ENCODE measurements around the gene PI4K2B.
"Not testable (repeated sequence)": the region's sequence is repeated elsewhere in the genome, so short reads cannot be mapped to it uniquely, and the experiment has no call there.

PI4K2B gene

DNA sequence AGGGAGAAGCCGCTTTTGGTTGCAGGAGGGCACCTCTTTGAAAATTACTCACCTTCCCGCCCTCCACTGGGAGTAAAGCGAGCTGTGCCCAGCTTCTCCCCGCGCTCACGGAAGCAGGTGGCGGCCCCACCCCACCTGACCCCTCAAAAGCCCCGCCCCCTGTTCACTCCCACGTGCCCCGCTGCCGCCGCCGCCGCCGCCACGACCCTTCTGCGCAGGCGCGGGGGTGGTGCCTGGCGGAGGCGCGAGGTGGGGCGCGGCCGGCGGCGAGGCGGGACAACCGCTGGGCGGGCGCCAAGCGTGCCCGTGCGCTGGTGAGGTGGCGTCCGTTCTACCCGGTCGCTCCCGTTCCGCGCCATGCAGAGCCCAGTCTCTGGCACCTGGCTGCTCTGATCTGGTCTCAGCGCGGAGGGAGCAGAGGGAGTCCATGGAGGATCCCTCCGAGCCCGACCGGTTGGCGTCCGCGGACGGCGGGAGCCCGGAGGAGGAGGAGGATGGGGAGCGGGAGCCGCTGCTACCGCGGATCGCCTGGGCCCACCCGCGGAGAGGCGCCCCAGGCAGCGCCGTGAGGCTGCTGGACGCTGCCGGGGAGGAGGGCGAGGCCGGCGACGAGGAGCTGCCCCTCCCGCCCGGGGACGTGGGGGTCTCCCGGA is at the start of gene PI4K2B:
Gene PI4K2B, plus strand, starts transcription at position 297 of the 653 bp plus-strand sequence. Its CDS starts 131 bp downstream, at position 428.
- peak; percentile 20 for DNase-seq

DNA sequence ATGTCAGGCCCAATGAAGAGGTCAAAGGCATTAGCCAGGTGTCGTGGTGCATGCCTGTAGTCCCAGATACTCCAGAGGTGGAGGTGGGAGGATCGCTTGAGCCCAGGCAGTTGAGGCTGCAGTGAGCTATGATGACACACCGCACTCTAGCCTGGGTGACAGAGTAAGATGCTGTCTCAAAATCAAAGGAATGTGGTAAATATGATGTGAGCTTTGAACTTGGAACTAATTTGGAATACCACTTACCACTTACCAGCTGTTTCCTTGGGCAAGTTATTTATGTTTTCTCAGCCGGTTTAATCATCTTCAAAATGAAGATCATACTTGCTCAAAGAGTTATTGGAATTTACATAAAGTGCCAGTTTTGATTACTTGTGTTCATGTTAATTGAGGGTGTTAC is 49.8 kb upstream of the PI4K2B start:
- no peak for DNase-seq

DNA sequence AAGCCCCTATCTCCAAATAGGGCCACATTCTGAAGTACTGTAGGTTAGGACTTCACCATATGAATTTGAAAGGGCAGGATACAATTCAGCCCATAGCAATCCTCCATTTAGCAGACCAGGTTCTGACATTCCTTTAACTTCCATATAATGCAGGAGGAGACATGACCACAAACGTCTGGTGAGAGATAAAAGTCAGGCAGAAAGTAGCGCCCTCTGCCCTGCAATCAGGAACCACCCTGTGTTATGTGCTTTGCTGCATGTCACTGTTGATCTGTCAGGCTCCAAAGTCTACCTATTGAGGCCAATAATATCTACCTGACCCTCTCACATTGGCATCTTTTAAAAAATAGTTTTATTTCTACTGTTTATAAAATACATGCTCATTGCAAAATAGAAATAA is 43.4 kb upstream of the PI4K2B start:
- DNase-seq = no peak

DNA sequence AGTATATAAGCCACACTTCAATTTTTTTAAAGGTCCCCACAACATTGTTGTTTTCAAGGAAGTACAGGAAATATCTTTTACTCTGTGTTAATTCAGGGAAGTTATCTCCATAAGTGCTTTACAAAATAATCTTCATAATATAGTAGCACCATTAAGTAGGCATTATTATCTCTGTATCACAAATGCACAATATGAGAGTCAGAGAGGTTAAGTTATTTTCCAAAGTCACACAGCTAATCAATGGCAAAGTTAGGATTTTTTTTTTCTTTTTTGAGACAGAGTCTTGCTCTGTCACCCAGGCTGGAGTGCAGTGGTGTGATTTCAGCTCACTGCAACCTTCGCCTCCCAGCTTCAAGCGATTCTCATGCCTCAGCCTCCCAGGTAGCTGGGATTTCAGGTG is 35.1 kb upstream of the PI4K2B start:
- DNase-seq = no peak

DNA sequence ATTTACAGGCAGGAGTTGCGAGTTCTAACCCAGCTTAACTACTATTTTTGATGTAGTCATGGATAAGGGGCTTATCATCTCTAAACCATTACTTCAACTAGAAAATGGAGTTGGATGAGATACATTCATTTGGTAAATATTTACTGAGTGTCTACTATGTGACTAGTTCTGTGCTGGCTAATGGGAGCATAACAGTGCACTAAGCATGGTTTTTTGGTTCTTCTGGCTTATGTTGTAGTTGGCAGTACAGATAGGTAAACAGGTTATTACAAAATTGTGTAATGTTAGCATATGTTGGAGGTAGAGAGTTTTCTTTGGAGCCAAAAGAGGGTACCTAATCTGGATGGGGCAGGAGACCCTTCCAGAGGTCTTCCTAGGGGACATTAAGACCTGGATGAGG is 25.8 kb upstream of the PI4K2B start:
- no peak for DNase-seq

DNA sequence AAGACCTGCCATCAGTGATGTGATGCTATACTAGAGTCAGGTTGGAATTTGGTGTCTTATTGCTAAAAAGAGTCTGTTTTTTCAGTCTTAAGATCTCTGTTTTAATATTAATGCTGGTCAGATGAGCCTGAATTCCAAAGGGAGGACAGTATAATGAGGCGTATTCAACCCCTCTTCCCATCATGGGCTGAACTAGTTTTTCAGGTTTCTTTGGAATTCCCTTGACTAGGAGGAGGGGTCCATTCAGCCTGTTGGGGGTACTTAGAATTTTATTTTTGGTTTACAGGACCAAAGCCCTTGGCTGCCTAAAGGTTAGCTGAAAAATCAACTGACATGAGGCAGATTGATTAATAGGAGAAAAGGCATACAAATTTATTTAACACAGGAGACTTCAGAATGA is 24.1 kb upstream of the PI4K2B start:
- no peak for DNase-seq

DNA sequence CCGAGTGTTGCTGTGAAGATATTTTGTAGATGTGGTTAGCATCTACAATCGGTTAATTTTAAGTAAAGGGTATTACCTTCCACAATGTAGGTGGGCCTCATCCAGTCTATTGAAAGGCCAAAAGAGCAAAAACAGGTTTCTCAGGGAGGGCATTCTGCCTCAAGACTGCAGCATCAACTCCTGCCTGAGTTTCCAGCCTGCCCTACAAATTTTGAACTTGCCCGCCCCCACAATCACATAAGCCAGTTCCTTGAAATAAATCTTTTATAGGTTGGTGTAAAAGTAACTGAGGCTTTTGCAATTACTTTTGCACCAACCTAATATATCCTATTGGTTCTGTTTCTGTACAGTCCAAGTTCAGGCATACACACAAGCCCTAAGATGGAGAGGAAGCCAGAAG is 22.1 kb upstream of the PI4K2B start:
- DNase-seq = no peak

DNA sequence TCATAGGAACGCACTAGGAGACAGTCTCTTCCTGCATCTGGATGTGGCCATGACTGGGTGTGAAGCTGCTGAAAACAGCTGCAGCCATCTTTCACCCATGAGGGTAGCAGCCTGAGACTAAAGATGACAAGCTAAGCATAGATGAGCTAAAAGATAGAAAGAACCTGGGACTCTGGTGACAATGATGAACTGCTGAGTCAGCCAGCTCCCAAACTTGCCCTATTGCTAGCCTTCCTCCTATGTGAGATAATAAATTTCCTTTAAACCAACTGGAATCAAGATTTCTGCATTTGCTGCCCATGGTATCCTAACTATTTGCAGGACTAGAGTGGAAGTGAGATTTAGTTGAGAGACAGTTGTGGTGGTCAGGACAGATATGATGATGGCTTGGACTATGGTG is 21.0 kb upstream of the PI4K2B start:
- DNase-seq = no peak

DNA sequence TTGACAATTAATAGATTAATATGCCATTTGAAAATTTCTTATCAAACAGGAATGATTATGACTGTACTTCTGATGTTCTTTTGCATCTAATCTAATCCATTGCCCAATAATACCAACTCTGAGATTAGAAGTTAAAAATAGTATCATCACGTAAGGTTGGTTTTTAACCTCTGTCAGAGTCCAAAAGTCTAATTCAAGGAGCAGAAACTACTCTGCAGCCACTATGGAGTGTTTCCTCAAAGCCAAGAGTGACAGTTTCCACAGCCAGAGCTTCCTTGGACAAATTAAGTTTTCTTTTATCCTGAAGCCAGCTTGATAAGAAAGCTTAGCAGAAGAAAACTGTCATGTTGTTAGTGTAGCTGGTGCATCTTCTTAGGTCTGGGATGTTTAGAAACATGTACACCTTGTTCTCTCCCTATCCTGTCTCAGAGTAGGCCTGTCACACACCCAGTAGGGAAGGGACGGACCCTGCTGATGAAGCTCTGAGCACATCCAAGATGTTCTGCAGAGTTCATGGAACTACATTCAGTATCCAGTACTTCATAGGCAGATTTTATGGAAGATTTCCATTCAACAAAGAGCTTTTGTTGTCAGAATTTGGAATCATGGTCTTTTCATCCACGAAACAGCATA is 20.4 kb upstream of the PI4K2B start:
- DNase-seq = no peak

DNA sequence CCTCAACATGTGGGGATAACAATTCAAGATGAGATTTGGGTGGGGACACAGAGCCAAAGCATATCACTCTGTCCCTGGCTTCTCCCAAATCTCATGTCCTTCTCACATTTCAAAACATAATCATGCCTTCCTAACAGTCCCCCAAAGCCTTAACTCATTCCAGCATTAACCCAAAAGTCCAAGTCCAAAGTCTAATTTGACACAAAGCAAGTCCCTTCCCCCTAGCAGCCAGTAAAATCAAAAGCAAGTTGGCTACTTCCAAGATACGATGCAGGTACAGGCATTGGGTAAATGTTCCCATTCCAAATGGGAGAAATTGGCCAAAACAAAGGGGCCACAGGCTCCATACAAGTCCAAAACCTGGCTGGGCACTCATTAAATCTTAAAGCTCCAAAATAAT is 19.1 kb upstream of the PI4K2B start:
- DNase-seq = not testable (repeated sequence)

DNA sequence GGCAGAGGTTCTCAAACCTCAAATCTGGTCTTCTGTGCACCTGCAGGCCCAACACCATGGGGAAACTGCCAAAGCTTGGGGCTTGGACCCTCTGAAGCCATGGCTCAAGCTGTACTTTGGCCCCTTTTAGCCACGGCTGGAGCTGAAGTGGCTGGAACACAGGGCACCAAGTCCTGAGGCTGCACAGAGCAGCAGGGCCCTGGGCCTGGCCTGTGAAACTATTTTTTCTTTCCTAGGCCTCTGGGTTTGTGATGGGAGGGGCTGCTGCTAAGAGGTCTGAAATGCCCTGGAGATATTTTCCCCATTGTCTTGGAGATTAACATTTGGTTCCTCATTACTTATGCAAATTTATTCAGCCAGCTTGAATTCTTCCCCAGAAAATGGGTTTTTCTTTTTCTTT is 18.3 kb upstream of the PI4K2B start:
- no peak for DNase-seq

DNA sequence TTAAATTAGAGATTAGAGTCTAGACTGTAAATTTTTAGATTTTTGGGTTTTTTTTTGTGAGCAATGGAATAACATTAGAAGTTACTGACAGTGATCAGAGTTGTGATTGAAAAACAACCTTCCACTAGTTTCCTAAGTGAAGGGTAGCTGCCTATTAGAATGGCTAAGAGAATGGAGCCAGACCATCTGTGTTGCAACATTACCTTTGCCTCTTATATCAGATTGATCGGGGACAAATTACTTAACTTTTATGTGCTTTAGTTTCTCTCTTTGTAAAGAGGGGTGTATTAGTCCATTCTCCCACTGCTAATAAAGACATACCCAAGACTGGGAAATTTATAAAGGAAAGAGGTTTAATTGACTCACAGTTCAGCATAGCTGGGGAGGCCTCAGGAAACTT is 12.5 kb upstream of the PI4K2B start:
- no peak for DNase-seq

DNA sequence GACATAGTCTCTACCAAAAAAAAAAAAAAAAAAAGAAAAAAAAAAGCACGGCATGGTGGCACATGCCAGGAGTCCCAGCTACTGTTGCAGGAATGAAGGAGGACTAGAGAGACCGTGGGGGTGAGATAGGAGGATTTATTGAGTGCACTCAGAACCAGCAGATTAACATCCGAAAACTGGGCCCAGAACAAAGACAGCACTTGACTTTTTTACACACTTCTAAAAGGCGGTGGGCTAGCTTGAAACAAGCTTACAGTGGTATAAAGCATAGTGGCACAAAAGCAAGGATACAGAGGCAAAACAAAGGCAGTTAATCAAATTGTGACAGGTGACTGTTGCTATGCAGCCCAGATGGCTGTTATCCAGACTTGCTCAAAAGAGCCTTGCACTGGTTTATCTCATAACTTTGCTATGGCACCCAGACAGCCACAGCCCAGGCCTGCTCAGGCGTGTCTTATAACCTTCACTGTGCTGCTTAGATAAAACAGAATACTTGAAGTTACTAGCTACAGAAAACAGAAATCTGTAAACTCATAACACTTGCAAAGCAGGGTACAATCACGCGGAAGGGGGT is 9.9 kb upstream of the PI4K2B start:
- no peak for DNase-seq

DNA sequence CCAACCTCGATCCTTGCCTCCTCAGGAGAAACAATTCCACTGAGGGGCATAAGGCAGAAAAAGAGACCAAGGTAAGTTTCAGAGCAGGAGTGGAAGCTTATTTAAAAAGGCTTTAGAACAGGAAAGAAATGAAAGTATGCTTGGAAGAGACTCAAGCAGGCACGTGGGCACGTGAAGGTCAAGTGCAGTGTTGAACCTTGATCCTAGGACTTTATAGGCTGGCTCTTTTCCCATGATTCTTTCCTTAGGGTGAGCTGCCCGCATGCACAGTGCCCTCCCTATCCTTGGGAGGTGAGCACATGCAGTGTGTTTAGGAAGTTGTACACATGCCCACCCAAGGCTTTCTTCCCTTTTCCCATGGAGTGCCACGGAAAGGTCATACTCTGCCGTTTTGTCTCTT is 4.0 kb upstream of the PI4K2B start:
- DNase-seq = no peak

DNA sequence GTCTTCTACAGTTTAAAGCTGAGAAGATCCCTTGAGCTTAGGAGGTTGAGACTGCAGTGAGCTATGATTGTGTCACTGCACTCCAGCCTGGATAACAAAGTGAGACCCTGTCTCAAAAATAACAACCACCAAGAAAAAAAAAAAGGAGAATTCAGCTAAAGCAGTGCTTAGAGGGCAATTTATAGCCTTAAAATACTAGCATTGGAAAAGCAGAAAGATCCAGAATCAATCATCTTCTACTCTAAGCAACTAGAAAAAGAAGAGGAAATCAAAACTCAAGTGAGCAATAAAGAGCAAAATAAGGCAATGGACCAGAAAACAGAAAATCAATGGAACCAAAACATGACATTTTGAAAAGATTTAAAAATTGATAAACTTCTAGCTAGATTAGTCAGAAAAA is 639 bp upstream of the PI4K2B start:
- DNase-seq = no peak

DNA sequence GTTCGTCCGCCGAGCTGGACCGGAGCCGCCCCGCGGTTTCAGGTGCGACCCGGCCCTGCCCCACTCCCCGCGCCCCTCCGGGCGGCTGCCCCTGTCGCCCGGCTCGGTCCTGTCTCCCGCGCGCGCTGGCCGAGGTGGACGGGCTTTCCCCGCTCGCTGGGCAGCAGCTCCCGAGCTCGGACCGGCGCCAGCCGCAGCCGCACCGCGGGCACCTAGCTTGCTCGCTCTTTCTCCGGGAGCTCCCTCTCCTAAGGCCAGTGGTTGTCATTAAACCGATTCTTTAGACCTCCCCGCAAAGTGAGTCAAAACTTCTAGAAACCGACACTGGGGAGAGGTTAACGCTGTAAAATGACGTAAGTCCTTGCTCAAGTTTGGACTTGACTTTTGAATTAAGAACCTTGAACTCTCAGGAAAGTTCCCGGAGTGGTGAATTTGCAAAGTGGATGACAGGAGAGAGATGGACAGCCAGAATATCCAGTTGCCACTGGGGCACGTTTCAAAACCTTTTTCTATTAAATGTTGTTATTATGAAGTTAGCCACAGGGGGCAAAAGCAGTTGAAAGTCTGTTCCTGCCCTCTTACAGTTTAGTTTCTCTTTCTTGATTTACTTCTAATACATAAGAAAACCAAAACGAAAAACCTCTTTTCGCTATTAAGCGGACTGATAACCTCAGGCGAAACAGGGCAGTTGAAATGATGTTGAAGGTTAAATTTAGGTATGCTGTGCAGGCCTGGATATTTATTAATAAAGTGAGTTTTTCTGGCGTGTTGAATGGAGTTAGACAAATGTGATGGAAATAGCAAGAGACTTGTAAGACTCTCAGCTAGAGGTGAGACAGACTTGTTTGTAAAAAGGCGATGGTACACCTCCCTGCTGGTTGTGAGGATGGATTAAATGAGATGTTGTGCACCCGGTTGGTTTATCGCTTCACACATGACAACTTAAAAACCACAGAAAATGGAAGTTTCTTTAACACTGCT is 847 bp downstream of the PI4K2B start:
- peak; percentile 30 for DNase-seq

DNA sequence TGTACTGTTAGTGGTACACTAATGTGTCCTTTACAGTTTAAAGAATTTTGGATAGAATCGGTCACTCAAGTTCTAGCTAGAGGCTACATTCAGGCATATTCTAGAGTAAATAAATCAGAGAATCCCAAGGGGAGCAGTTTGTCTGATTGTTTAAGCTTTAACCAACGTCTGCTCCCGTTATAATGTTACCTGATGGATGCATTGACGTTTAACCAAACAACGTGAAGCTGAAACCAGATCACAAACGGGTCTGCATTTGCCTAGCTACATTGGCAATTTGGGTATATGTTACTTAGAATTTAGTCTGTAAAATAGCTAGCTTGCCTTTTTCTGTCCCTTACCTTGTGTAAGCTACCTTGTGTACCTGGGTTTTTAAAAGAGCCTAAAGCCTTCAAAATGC is 1.6 kb downstream of the PI4K2B start:
- DNase-seq = no peak

DNA sequence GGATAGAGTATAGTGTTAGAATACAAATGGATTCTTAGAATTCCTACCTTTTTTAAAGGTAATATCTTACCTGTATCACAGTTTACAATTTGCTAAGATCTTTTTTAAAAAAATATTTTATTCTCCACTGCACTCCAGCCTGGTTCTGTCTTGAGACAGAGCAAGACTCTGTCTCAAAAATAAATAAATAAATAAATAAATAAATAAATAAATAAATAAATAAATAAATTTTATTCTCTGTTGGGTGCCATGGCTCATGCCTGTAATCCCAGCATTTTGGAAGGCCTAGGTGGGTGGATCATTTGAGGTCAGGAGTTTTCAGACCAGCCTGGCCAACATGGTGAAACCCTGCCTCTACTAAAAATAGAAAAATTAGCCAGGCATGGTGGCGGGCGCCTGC is 2.2 kb downstream of the PI4K2B start:
- not testable (repeated sequence) for DNase-seq

DNA sequence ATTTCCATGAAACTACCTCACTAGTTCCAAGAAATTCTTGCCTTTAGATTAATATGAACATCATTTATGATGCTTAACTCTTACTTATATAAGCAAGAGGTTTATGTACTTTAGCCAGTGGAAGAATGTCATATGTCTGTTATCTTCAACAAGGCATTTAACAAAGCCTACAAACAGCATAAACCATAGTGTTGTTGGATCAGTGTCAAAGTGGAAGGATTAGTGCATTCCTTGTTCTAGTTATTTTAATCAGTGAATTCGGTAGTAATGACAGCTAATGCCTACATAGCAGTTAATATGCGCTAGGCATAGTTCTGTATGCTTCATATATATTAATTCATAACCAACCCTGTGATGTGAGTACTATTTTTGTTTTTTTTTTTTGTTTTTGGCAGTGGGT is 3.1 kb downstream of the PI4K2B start:
- no peak for DNase-seq

DNA sequence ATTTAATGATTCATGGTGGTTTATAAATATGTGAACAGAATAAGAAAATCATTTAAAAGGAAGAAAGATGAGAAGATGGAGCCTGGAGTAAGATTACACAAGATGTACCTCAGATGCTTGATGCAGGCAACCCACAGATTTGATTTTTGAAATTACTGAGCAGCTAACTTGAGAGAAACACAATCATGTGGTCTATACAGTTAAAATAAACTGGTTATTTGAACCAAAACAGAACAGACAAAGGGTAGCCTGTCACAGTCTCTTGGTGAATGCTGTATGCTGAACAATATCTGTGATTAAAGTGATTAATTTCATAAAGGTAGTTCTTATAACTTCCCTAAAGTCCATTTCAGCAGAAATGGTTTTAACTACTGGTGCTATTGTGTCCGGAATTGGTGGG is 4.2 kb downstream of the PI4K2B start:
- DNase-seq = no peak

DNA sequence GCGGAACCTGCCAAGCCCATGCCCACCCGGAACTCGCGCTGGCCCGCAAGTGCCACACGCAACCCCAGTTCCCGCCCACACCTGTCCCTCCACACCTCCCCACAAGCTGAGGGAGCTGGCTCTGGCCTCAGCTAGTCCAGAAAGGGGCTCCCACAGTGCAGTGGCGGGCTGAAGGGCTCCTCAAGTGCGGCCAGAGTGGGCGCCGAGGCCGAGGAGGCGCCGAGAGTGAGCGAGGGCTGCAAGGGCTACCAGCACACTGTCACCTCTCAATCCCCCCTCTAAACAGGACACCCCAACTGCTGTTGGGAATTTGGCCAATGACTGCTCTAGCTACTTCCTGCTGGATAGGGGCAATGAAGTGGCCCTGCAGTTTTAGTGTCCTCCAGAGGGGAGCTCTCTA is 5.7 kb downstream of the PI4K2B start:
- not testable (repeated sequence) for DNase-seq

DNA sequence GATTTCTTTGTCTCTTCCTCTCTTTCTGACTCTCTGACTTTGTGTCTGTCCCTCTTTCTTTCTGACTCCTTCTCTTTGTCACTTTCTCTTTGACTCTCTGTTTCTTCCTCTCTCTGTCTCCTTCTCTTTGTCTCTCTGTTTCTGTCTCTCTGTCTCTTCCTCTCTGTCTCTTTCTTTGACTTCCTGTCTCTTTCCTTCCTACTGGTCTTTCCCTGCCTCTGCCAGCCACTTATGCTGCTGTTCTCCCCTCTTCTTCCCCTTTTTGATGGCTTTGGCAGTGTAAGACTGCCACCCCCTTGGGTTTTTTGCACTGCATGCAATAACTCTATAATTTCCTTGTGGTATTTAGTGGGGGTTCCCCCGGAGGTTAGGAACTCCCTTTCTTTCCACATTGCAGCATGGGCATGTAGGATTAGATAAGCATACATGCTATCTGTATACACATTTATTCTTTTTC is 6.9 kb downstream of the PI4K2B start:
- DNase-seq = not testable (repeated sequence)

DNA sequence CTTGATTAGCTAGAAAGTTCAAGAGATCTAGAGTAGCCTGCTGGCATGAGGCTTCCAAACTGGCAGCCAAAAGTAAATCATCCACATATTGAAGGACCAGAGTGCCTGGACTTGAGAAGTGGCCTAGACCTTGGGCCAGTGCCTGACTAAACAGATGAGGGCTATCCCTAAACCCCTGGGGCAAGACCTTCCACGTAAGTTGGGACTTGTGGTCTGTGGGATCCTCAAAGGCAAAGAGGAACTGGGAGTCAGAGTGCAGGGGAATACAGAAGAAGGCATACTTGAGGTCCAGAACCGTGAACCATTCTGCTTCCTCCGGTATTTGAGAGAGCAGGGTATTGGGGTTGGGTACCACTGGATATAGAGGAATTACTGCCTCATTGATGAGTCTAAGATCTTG is 8.4 kb downstream of the PI4K2B start:
- not testable (repeated sequence) for DNase-seq
